IPS-18c (cell line): ENCODE measurements around the gene RNF115.

Source experiments
- H3K4me3 ChIP-seq: 2 replicates; pipeline ENCODE4 v1.7.0; 2013; ENCODE audit warnings: low read depth, mild to moderate bottlenecking, low read length, moderate library complexity; ENCODE audit not compliant: insufficient read depth
- H3K9me3 ChIP-seq: one replicate; pipeline ENCODE4 v1.6.1; 2013; ENCODE audit warnings: mild to moderate bottlenecking, low read length, moderate library complexity; ENCODE audit not compliant: control insufficient read depth, insufficient read depth

Gene RNF115

GRCh38 chr1:145823565-145824498, at the start of gene RNF115, which contains the start of gene POLR3C:
Gene RNF115 (minus strand): TSS chr1:145824095. CDS start chr1:145823873, 222 bp downstream.
Gene POLR3C (plus strand): TSS chr1:145824200. CDS start chr1:145825777, 1,577 bp downstream.
- no peaks in the 10 kb centered on the region for H3K9me3 ChIP-seq
- H3K4me3 ChIP-seq, result peak within 1 kb of the TSS; percentile 92

- peaks cover 2% of the 10 kb centered on the region for H3K9me3 ChIP-seq
- H3K4me3 ChIP-seq, result peak overlapping the region; percentile 56
These were observed 48.4 kb upstream of the RNF115 start for GRCh38 chr1:145871994-145872924.

DNA sequence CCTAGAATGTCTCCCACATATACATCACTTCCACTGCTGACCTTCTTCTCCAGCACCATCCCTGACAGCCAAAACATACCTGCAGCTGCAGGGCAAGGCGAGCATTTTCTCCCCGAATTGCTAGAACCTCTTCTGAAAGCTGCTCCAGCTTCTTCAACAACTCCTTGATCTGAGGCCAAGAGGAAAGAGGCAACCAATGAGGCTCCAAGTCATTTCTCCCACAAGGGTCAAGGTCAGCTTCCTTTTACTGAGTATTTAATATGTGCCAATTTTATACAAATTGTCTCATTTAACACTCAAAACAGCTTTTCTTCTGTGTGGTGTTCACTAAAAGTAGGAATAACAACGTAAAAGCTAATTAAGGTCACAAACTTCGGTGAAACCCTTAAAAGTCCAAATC, 44.3 kb upstream of the RNF115 start:
- Histone ChIP-seq H3K9me3 (peaks cover 2% of the 10 kb centered on the region), H3K4me3 (no peak overlapping the region)

- no peak overlapping the region for H3K4me3 ChIP-seq
- no peaks in the 10 kb centered on the region for H3K9me3 ChIP-seq
These were observed 39.6 kb upstream of the RNF115 start for GRCh38 chr1:145863282-145864018.

DNA sequence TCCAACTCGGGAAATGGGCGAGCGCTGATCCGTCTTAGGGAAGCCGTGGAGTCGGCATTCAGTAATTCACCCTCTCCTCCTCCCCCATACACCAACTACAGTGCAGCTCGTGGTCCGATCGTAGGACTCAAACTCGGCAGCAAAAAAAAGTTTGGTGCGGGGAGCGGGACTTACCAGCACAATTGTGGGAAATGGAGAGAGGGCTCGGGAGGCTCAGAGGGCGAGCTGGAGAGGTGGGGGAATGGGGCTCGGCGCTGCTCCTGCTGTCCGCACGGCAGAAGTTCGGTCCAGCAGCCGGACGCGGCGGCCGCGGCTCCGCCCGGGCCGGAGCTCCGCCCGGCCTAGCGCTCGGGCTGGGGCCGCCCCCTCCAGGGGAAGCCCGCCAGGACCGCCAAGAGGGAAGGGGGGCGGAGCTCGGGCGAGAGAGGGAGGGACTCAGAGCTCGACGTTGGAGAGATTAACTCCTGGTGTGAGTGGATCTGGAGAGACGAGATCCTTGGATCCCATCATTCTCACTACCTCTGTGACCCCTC, 35.7 kb upstream of the RNF115 start:
- H3K4me3 ChIP-seq, result peak overlapping the region; percentile 99
- H3K9me3 ChIP-seq, result no peaks in the 10 kb centered on the region

- Histone ChIP-seq H3K4me3 (peak within 1 kb of the TSS; percentile 99), H3K9me3 (no peaks in the 10 kb centered on the region)
These were observed 35.1 kb upstream of the RNF115 start, which contains the start of gene PIAS3 for GRCh38 chr1:145858901-145859490. Gene PIAS3 (minus strand): TSS chr1:145859081. CDS start chr1:145858990, 91 bp downstream.

GRCh38 chr1:145858238-145858900, 34.5 kb upstream of the RNF115 start:
- Histone ChIP-seq H3K4me3 (peak overlapping the region; percentile 99), H3K9me3 (no peaks in the 10 kb centered on the region)

DNA sequence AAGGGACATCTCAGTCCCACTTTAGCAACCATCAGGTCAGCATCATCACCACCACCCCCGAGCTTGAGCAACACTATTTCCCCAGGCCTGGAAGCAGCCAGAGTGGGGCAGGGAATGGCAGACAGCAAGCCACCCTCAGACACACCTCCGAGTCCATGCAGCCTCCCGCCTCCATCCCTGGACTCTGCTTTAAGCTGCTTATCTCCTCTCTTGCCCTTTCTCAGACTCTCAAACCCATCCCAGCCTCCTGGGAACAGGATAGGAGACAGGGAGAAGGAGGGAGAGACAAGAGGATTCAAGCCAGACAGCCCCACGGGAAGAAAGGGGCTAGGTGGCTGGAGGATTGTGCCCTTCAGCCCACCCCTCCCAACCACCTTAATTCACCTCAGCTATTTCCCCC, 33.3 kb upstream of the RNF115 start:
- peak overlapping the region; percentile 24; the same call in 1 of the 2 replicates for H3K4me3 ChIP-seq
- H3K9me3 ChIP-seq, result no peaks in the 10 kb centered on the region

- Histone ChIP-seq H3K9me3 (no peaks in the 10 kb centered on the region), H3K4me3 (no peak overlapping the region)
These were observed 31.6 kb upstream of the RNF115 start for GRCh38 chr1:145855426-145855948.

DNA sequence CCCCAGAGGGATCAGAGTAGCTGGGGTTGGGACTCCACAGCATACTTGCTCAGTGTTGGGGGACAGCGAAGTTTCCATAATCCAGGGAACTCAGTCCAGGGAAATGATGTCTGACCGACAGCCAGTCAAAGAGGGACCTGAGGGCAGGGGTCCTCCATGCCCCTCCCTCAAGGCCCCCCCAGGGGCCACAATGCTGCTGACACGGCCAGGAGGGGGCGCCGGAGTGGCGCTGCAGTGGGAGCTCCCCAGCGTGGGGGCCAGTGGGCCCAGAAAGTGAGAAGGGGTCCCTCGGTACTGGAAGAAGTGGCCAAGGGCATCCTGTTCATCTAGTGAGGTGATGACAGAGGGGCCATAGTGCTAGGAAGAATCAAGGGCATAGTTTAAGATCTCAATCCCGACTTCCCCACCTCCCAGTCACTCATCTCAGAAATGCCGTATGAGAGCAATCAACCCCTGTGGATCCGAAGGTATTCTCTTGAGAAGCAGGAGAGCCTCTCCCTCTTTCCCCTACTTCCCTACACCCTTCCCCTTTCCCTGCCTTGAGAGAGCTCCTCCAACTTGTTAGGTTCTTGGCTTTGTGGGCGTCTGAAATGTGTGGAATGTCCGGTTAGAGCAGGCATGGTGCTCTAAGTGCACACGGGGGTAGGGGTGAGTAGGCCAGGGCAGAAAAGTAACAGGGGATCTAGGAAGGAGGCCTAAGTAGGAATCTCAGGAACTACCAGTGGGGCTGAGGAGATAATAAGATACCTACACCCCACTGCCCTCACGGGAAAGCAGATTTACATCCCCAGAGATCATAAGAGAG, 25.7 kb upstream of the RNF115 start:
- Histone ChIP-seq H3K9me3 (no peaks in the 10 kb centered on the region), H3K4me3 (no peak overlapping the region)

DNA sequence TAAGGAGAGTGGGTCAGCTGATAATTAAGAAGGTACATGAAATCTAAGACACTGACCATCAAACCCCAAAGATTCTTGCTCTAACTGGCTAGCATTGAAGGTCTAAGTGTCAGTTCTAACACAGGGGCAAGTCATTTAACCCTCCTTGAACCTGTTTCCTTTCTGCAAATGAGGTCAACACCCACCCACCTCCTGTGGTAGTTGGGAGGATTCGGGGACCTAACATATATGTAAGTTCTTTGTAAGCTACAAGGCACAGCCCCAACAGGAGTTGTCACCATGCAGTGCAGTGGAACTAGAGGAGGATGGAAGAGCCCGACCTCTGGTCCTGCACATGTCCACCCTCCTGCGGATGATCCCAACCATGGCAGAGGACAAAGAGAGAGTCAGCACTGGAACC, 23.9 kb upstream of the RNF115 start:
- Histone ChIP-seq H3K9me3 (no peaks in the 10 kb centered on the region), H3K4me3 (no peak overlapping the region)

DNA sequence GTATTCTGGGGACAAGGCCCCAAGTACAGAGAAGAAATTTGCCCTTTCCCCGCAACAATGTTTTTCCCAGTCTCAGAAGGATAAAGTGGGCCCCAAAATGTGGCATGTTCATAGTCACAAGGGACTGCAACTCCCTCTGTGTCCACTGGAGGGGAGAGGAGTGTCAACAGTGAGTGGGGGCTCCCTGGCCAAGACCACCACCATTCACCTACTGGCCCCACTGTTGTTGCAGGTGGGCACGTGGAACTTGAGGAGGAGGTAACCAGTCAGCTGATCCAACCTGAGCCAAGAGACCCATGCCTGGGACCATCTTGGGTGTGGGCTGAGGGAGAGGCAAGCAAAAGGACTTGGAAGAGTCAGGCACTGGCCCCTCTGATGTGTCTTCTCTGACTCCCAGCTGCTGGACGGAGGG, 22.3 kb upstream of the RNF115 start:
- H3K4me3 ChIP-seq, result peak overlapping the region; percentile 72
- no peaks in the 10 kb centered on the region for H3K9me3 ChIP-seq

GRCh38 chr1:145845514-145846161, 21.7 kb upstream of the RNF115 start, which contains the start of gene NUDT17:
Gene NUDT17 (plus strand): TSS chr1:145845630. CDS start chr1:145845641, 11 bp downstream.
- Histone ChIP-seq H3K9me3 (no peaks in the 10 kb centered on the region), H3K4me3 (peak within 1 kb of the TSS; percentile 72)

DNA sequence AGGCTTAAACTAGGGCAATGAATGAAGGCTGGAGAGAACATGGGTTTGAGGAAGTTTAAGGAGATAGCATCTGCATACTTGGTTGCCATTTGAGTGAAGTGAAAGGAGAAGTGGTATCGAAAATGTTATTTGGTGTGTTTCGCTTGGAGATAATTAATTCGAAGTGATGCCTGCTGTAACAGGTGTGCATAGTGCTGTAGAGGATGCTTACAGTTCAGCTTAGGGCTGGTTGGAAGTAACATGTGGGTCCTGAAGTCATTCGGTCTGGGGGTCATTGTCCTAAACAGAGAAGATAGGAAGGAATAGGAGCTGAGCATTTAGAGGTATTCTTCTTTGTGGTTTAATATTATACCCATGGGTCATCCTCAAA, 21.2 kb upstream of the RNF115 start:
- peak overlapping the region; percentile 72; the same call in 1 of the 2 replicates for H3K4me3 ChIP-seq
- no peaks in the 10 kb centered on the region for H3K9me3 ChIP-seq
